Measurements from ENCODE around the gene RAB11A. TPM values are rescaled to one million over a fixed set of nuclear protein-coding genes. Genes with fewer than 3 reads are reported as not detected.

Gene RAB11A
- total RNA-seq, 1 donor from 2014 or later, result 317 TPM

- H3K4me3 Mint-ChIP-seq (ENCODE audit: unreplicated experiment), result no peak overlapping the region
These were observed 57.6 kb downstream of the RAB11A start for GRCh38 chr15:65926899-65927298.

GRCh38 chr15:65927545-65927944 lies 58.3 kb downstream of the RAB11A start:
- Mint-ChIP-seq H3K9me3 (ENCODE audit: unreplicated experiment) (no peaks in the 10 kb centered on the region), H3K4me1 (ENCODE audit: unreplicated experiment) (no peaks in the 10 kb centered on the region), H3K4me3 (ENCODE audit: unreplicated experiment) (no peak overlapping the region), H3K27me3 (ENCODE audit: unreplicated experiment) (peaks cover 6% of the 10 kb centered on the region), H3K36me3 (ENCODE audit: unreplicated experiment) (no peaks in the 10 kb centered on the region), H3K27ac (ENCODE audit: unreplicated experiment) (no peak overlapping the region)
- peak; percentile 23 for TF ChIP-seq CTCF (IDR thresholded peaks at IDR 0.05)
- DNase-seq (ENCODE audit: extremely low spot score, unreplicated experiment), result no peak

More at GRCh38 chr15:65926899-65927298, 57.6 kb downstream of the RAB11A start:
- no peak for DNase-seq (ENCODE audit: extremely low spot score, unreplicated experiment)
- no peak for TF ChIP-seq CTCF (IDR thresholded peaks at IDR 0.05)
- no peaks in the 10 kb centered on the region for H3K4me1 Mint-ChIP-seq (ENCODE audit: unreplicated experiment)
- no peaks in the 10 kb centered on the region for H3K9me3 Mint-ChIP-seq (ENCODE audit: unreplicated experiment)
- no peak overlapping the region for H3K27ac Mint-ChIP-seq (ENCODE audit: unreplicated experiment)
- no peaks in the 10 kb centered on the region for H3K27me3 Mint-ChIP-seq (ENCODE audit: unreplicated experiment)
- H3K36me3 Mint-ChIP-seq (ENCODE audit: unreplicated experiment), result no peaks in the 10 kb centered on the region

- Mint-ChIP-seq H3K27ac (ENCODE audit: unreplicated experiment) (no peak overlapping the region), H3K4me3 (ENCODE audit: unreplicated experiment) (no peak overlapping the region), H3K4me1 (ENCODE audit: unreplicated experiment) (no peaks in the 10 kb centered on the region), H3K36me3 (ENCODE audit: unreplicated experiment) (no peaks in the 10 kb centered on the region), H3K27me3 (ENCODE audit: unreplicated experiment) (peaks cover 11% of the 10 kb centered on the region), H3K9me3 (ENCODE audit: unreplicated experiment) (no peaks in the 10 kb centered on the region)
- DNase-seq (ENCODE audit: extremely low spot score, unreplicated experiment), result no peak
- no peak for TF ChIP-seq CTCF (IDR thresholded peaks at IDR 0.05)
These were observed 60.3 kb downstream of the RAB11A start for GRCh38 chr15:65929573-65929972.

- no peak for DNase-seq (ENCODE audit: extremely low spot score, unreplicated experiment)
- no peaks in the 10 kb centered on the region for H3K4me1 Mint-ChIP-seq (ENCODE audit: unreplicated experiment)
- H3K36me3 Mint-ChIP-seq (ENCODE audit: unreplicated experiment), result no peaks in the 10 kb centered on the region
- H3K27ac Mint-ChIP-seq (ENCODE audit: unreplicated experiment), result no peak overlapping the region
- TF ChIP-seq CTCF (IDR thresholded peaks at IDR 0.05), result no peak
- no peaks in the 10 kb centered on the region for H3K9me3 Mint-ChIP-seq (ENCODE audit: unreplicated experiment)
- H3K4me3 Mint-ChIP-seq (ENCODE audit: unreplicated experiment), result no peak overlapping the region
- H3K27me3 Mint-ChIP-seq (ENCODE audit: unreplicated experiment), result peaks cover 11% of the 10 kb centered on the region
These were observed 60.8 kb downstream of the RAB11A start for GRCh38 chr15:65930134-65930533.

- Mint-ChIP-seq H3K36me3 (ENCODE audit: unreplicated experiment) (no peaks in the 10 kb centered on the region), H3K4me1 (ENCODE audit: unreplicated experiment) (no peaks in the 10 kb centered on the region), H3K9me3 (ENCODE audit: unreplicated experiment) (no peaks in the 10 kb centered on the region), H3K27ac (ENCODE audit: unreplicated experiment) (no peak overlapping the region), H3K4me3 (ENCODE audit: unreplicated experiment) (no peak overlapping the region), H3K27me3 (ENCODE audit: unreplicated experiment) (peaks cover 11% of the 10 kb centered on the region)
- TF ChIP-seq CTCF (IDR thresholded peaks at IDR 0.05), result no peak
- no peak for DNase-seq (ENCODE audit: extremely low spot score, unreplicated experiment)
These were observed 61.9 kb downstream of the RAB11A start for GRCh38 chr15:65931221-65931620.
